Adrenal gland (tissue), 12 donors: ENCODE data around the gene HOXD11. TPM values are rescaled to one million over a fixed set of nuclear protein-coding genes. Genes with fewer than 3 reads are reported as not detected.

Experiments used
- DNase-seq, 7 donors: peaks; one replicate each; pipeline ENCODE4 v3.0.0-alpha.2; 2019 to 2020
- H3K27ac ChIP-seq, 5 donors: fragments of 200-600 bp; sonication (generic) in 4 of 5; 1 replicate in 3 of 5; 2 replicates in 2 of 5; pipeline versions ENCODE4 v1.5.1 to v1.8.0; 2016 to 2020; ENCODE audit warnings: mild to moderate bottlenecking in 1 of 5
- H3K27me3 ChIP-seq: fragments of 200-600 bp; 2 replicates; pipeline ENCODE4 v1.8.0; 2021
- H3K36me3 ChIP-seq, 2 donors: fragments of 200-600 bp; replicated peaks in 1 of 2; 1 replicate in 1 of 2; 2 replicates in 1 of 2; pipeline versions ENCODE4 v1.5.1 to v1.8.0; 2018 to 2022
- H3K4me1 ChIP-seq, 2 donors: fragments of 200-600 bp; replicated peaks in 1 of 2; 1 replicate in 1 of 2; 2 replicates in 1 of 2; pipeline versions ENCODE4 v1.5.1 to v1.8.0; 2018 to 2021
- H3K4me3 ChIP-seq, 4 donors: fragments of 200-600 bp; sonication (generic) in 3 of 4; one replicate each; pipeline ENCODE4 v1.5.1; 2016 to 2018
- H3K9me3 ChIP-seq, 3 donors: fragments of 200-600 bp; sonication (generic) in 1 of 3; replicated peaks in 1 of 3; 1 replicate in 2 of 3; 2 replicates in 1 of 3; pipeline versions ENCODE4 v1.5.1 to v1.8.0; 2016 to 2021
- POLR2A ChIP-seq, 2 donors: fragments of 450-650 bp; IDR thresholded peaks; one replicate each; pipeline ENCODE4 v1.6.1; 2017; ENCODE audit warnings: antibody characterized with exemption in 2 of 2, mild to moderate bottlenecking in 2 of 2, moderate library complexity in 1 of 2
- WGBS, 4 donors: extraction: QIAGEN DNeasy Blood & Tissue Kit in 2 of 4; methylation state at CpG; one replicate each; pipeline versions ENCODE4 v1.1.5 to v1.1.7; 2013 to 2017; 5-methylcytosine and 5-hydroxymethylcytosine counted together
- intact Hi-C, 2 donors: fragments of 100-400 bp; cut with DNase I; formaldehyde crosslinking; loops; one replicate each; pipeline versions ENCODE4 v1.14.1 to v1.15.0; 2022 to 2023
- polyA plus RNA-seq, 3 donors: library from polyadenylated mRNA; stranded (reverse); fragments of 200-250 nt in 2 of 3; fragments of 350-450 nt in 1 of 3; fragmentation: Illumina TruSeq in 1 of 3; extraction: RNeasy Lipid Tissue Mini Kit (QIAGEN cat#74804) in 1 of 3; gene quantifications; one replicate each; pipeline ENCODE4 v1.2.3, GENCODE V29; 2013 to 2014
- total RNA-seq, 9 donors: library from RNA; depleted of rRNA in 4 of 9; stranded (reverse); fragments of >200 nt in 4 of 9; fragments of 120-200 nt in 1 of 9; fragmentation: NEBNext Ultra II Directional in 1 of 9; extraction: Animal tissue kit (Norgen Biotek cat#: 25700) in 1 of 9; gene quantifications; one replicate each; pipeline versions ENCODE4 v1.1.0 to v1.2.4, GENCODE V29; 2013 to 2023
- TF ChIP-seq, protein P1 (sequence below), 6 experiments: fragments of 450-650 bp in 4 of 6; fragments of 200-600 bp in 2 of 6; sonication (generic) in 1 of 6; IDR thresholded peaks; 1 replicate in 5 of 6; 2 replicates in 1 of 6; pipeline versions ENCODE4 v1.5.1 to v1.8.0; 2016 to 2021; ENCODE audit warnings: antibody characterized with exemption in 6 of 6, mild to moderate bottlenecking in 2 of 6, moderate library complexity in 1 of 6
- donor health status: healthy with polysubstance abuse.
- donor health status: Bipolar disorder and iron deficiency.
- donor health status: DM: yes; HTN: yes; CAD: no.
- donor health status: DM: no; HTN: no; CAD: no.
- donor health status: DM: no; HTN: no; CAD: no.
- donor health status: DM: yes; HTN: yes; CAD: no.

The HOXD11 gene
- total and polyA plus RNA-seq, 12 donors = not detected

- 11 to 15% (median 13%) methylated on average over 8 of the region's 8 CpGs for WGBS, 4 donors
- intact Hi-C loops = loop anchor here in 1 of 2 donors (5.0 to 10.0 kb wide), 2 partner anchors 727 to 839 kb away; no protein-coding TSS in a partner anchor
- Histone ChIP-seq H3K4me1 (peaks cover 0 to 25% of the 10 kb centered on the region in 2 donors), H3K27ac (no peak overlapping the region), H3K27me3 (peaks cover 97% of the 10 kb centered on the region), H3K4me3 (no peak overlapping the region), H3K9me3 (no peaks in the 10 kb centered on the region), H3K36me3 (no peaks in the 10 kb centered on the region)
- no peak for TF ChIP-seq POLR2A (IDR thresholded peaks at IDR 0.05)
- TF ChIP-seq, protein P1, sequence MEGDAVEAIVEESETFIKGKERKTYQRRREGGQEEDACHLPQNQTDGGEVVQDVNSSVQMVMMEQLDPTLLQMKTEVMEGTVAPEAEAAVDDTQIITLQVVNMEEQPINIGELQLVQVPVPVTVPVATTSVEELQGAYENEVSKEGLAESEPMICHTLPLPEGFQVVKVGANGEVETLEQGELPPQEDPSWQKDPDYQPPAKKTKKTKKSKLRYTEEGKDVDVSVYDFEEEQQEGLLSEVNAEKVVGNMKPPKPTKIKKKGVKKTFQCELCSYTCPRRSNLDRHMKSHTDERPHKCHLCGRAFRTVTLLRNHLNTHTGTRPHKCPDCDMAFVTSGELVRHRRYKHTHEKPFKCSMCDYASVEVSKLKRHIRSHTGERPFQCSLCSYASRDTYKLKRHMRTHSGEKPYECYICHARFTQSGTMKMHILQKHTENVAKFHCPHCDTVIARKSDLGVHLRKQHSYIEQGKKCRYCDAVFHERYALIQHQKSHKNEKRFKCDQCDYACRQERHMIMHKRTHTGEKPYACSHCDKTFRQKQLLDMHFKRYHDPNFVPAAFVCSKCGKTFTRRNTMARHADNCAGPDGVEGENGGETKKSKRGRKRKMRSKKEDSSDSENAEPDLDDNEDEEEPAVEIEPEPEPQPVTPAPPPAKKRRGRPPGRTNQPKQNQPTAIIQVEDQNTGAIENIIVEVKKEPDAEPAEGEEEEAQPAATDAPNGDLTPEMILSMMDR (IDR thresholded peaks at IDR 0.05) = no peak
- no peak for DNase-seq
Observed at GRCh38 chr2:176093898-176094249, 13.2 kb upstream of the HOXD11 start.

DNA sequence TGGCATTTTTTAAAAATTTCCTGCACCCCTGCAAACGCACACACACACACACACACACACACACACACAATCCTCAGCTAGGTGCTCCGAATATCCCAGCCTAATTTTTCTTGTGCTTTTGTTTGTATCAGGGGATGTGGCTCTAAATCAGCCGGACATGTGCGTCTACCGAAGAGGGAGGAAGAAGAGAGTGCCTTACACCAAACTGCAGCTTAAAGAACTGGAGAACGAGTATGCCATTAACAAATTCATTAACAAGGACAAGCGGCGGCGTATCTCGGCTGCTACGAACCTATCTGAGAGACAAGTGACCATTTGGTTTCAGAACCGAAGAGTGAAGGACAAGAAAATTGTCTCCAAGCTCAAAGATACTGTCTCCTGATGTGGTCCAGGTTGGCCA, 12.7 kb upstream of the HOXD11 start:
- Histone ChIP-seq H3K27me3 (peaks cover 98% of the 10 kb centered on the region), H3K27ac (no peak overlapping the region), H3K9me3 (no peaks in the 10 kb centered on the region), H3K4me1 (peaks cover 0 to 25% of the 10 kb centered on the region in 2 donors), H3K36me3 (no peaks in the 10 kb centered on the region), H3K4me3 (no peak overlapping the region)
- 8 to 17% (median 10%) methylated on average over 12 of the region's 12 CpGs for WGBS, 4 donors
- intact Hi-C loops = loop anchor here in 1 of 2 donors (5.0 to 10.0 kb wide), 2 partner anchors 727 to 840 kb away; no protein-coding TSS in a partner anchor
- TF ChIP-seq POLR2A (IDR thresholded peaks at IDR 0.05) = no peak
- TF ChIP-seq, protein P1 (IDR thresholded peaks at IDR 0.05) = no peak
- no peak for DNase-seq

DNA sequence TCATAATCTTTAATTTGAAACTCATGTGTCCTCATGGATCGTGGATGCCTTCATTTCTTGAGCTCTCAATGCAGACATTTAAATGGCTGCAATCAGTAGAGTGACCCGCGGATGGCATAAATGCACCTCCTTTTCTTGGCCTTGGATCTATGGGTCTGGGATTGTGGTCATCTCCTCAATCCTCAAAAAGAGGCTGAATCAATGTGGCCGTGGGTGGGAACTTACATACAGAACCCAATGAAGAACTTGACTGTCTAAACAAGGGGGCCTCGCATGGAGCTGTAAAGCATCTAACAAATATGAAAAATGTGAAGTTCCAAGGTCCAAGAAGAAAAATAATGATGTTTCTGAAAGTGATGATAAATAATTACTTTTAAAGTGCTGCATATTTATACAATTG, 11.7 kb upstream of the HOXD11 start:
- H3K4me3 ChIP-seq = no peak overlapping the region
- intact Hi-C loops = loop anchor here in 1 of 2 donors (10.0 kb wide), 1 partner anchor 841 kb away; no protein-coding TSS in a partner anchor
- H3K27ac ChIP-seq = no peak overlapping the region
- 16 to 22% (median 17%) methylated on average over 5 of the region's 5 CpGs for WGBS, 4 donors
- H3K36me3 ChIP-seq = no peaks in the 10 kb centered on the region
- no peak for DNase-seq
- peaks cover 0 to 25% of the 10 kb centered on the region in 2 donors for H3K4me1 ChIP-seq
- no peak for TF ChIP-seq POLR2A (IDR thresholded peaks at IDR 0.05)
- TF ChIP-seq, protein P1 (IDR thresholded peaks at IDR 0.05) = no peak
- H3K27me3 ChIP-seq = peaks cover 99% of the 10 kb centered on the region
- H3K9me3 ChIP-seq = no peaks in the 10 kb centered on the region

- 17 to 18% (median 17%) methylated on average over 16 of the region's 16 CpGs for WGBS, 4 donors
- no peak for DNase-seq
- H3K27me3 ChIP-seq = peaks cover 99% of the 10 kb centered on the region
- H3K36me3 ChIP-seq = no peaks in the 10 kb centered on the region
- TF ChIP-seq, protein P1 (IDR thresholded peaks at IDR 0.05) = no peak
- TF ChIP-seq POLR2A (IDR thresholded peaks at IDR 0.05) = no peak
- intact Hi-C loops = loop anchor here in 1 of 2 donors (10.0 kb wide), 1 partner anchor 842 kb away; no protein-coding TSS in a partner anchor
- no peak overlapping the region for H3K27ac ChIP-seq
- H3K4me1 ChIP-seq = peaks cover 0 to 25% of the 10 kb centered on the region in 2 donors
- H3K9me3 ChIP-seq = no peaks in the 10 kb centered on the region
- peak overlapping the region in 1 of 4 donors; percentile 35 for H3K4me3 ChIP-seq
Observed at GRCh38 chr2:176096243-176096985, 10.7 kb upstream of the HOXD11 start.
